ENCODE results near the gene PDE11A.

Gene PDE11A

GRCh38 chr2:177916342-177916741, 156.2 kb downstream of the PDE11A start:
- no peak for DNase-seq

GRCh38 chr2:177914247-177914646, 158.3 kb downstream of the PDE11A start:
- DNase-seq, result no peak

GRCh38 chr2:177909962-177910361, 162.6 kb downstream of the PDE11A start:
- DNase-seq, result no peak

GRCh38 chr2:177908824-177909223, 163.8 kb downstream of the PDE11A start:
- no peak for DNase-seq

GRCh38 chr2:177908182-177908581, 164.4 kb downstream of the PDE11A start:
- no peak for DNase-seq

- peak; percentile 47 for DNase-seq
Measured at GRCh38 chr2:177906041-177906718, 166.4 kb downstream of the PDE11A start.

- DNase-seq, result no peak
Measured at GRCh38 chr2:177905640-177906039, 166.9 kb downstream of the PDE11A start.

- no peak for DNase-seq
Measured at GRCh38 chr2:177902395-177903163, 170.0 kb downstream of the PDE11A start.

GRCh38 chr2:177900082-177900481, 172.5 kb downstream of the PDE11A start:
- no peak for DNase-seq

- no peak for DNase-seq
Measured at GRCh38 chr2:177897278-177897677, 175.3 kb downstream of the PDE11A start.

- DNase-seq, result no peak
Measured at GRCh38 chr2:177896587-177896986, 176.0 kb downstream of the PDE11A start.

GRCh38 chr2:177894546-177894945, 178.0 kb downstream of the PDE11A start:
- no peak for DNase-seq

GRCh38 chr2:177893880-177894279, 178.7 kb downstream of the PDE11A start:
- DNase-seq, result no peak

GRCh38 chr2:177891533-177891932, 181.0 kb downstream of the PDE11A start:
- DNase-seq, result no peak

- no peak for DNase-seq
Measured at GRCh38 chr2:177889818-177890460, 182.6 kb downstream of the PDE11A start.

- no peak for DNase-seq
Measured at GRCh38 chr2:177888581-177888980, 184.0 kb downstream of the PDE11A start.

- DNase-seq, result no peak
Measured at GRCh38 chr2:177887722-177888121, 184.9 kb downstream of the PDE11A start.

- DNase-seq, result no peak
Measured at GRCh38 chr2:177886824-177887223, 185.8 kb downstream of the PDE11A start.

GRCh38 chr2:177885828-177886466, 186.6 kb downstream of the PDE11A start:
- DNase-seq, result no peak

GRCh38 chr2:177883177-177883576, 189.4 kb downstream of the PDE11A start:
- DNase-seq, result no peak

GRCh38 chr2:177882501-177882900, 190.1 kb downstream of the PDE11A start:
- DNase-seq, result no peak

- DNase-seq, result no peak
Measured at GRCh38 chr2:177881921-177882320, 190.7 kb downstream of the PDE11A start.

GRCh38 chr2:177881008-177881747, 191.4 kb downstream of the PDE11A start:
- no peak for DNase-seq
